Measurements from ENCODE around the gene PCNX3. TPM values are rescaled to one million over a fixed set of nuclear protein-coding genes. Genes with fewer than 3 reads are reported as not detected.

Gene PCNX3
- total RNA-seq, 1 experiment from 2014 or later: 50.4 TPM

DNA sequence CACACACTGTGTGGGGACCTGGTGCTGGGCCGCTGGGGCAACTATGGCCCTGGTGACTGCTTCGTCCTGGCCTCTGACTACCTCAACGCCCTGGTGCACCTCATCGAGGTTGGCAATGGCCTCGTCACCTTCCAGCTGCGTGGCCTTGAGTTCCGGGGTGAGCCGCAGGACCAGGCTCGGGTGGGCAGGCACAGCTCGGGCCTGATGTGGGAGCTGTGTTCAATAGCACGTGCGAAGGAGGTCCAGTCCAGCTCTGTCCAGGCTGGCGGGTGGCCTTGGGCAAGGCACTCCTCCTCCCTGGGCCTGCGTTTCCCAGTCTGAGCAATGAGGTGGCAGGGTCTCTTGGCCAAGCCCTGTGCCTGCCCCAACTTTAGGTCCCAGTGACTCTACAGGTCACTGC is 14.0 kb downstream of the PCNX3 start:
- ATAC-seq: no peak
- H3K4me3 ChIP-seq (replicated peaks in 1 of 2; ENCODE audit: low read depth in 1 of 2, low read length in 2 of 2): no peak overlapping the region
- TF ChIP-seq MAX (IDR thresholded peaks at IDR 0.05): no peak
- TF ChIP-seq TCF7L2 (IDR thresholded peaks at IDR 0.05; ENCODE audit: borderline replicate concordance, extremely low read depth, insufficient read depth, insufficient read length): no peak
- TF ChIP-seq EZH2phosphoT487 (IDR thresholded peaks at IDR 0.05; ENCODE audit: borderline replicate concordance): no peak
- no peak for TF ChIP-seq RAD21 (IDR thresholded peaks at IDR 0.05; ENCODE audit: low read depth)
- no peak for TF ChIP-seq JUND (IDR thresholded peaks at IDR 0.05)
- no peak for TF ChIP-seq REST (IDR thresholded peaks at IDR 0.05; ENCODE audit: low read depth)
- TF ChIP-seq SP1 (IDR thresholded peaks at IDR 0.05; ENCODE audit: low read depth): no peak
- no peak for TF ChIP-seq POLR2AphosphoS5 (IDR thresholded peaks at IDR 0.05; ENCODE audit: low read depth, low read length)
- TF ChIP-seq SRF (IDR thresholded peaks at IDR 0.05; ENCODE audit: low read depth): no peak
- TF ChIP-seq YY1 (IDR thresholded peaks at IDR 0.05; ENCODE audit: extremely low read depth, insufficient replicate concordance, low read depth, low read length): no peak
- TF ChIP-seq SIN3A (IDR thresholded peaks at IDR 0.05; ENCODE audit: low read depth): no peak
- no peak for TF ChIP-seq EGR1 (IDR thresholded peaks at IDR 0.05; ENCODE audit: low read depth)
- TF ChIP-seq FOSL1 (IDR thresholded peaks at IDR 0.05; ENCODE audit: low read depth): no peak
- TF ChIP-seq, protein P1, sequence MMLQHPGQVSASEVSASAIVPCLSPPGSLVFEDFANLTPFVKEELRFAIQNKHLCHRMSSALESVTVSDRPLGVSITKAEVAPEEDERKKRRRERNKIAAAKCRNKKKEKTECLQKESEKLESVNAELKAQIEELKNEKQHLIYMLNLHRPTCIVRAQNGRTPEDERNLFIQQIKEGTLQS (IDR thresholded peaks at IDR 0.05): no peak
- TF ChIP-seq POLR2A (IDR thresholded peaks at IDR 0.05; ENCODE audit: borderline replicate concordance, extremely low read depth, insufficient read depth, insufficient read length): no peak
- no peak for TF ChIP-seq ZNF274 (IDR thresholded peaks at IDR 0.05; ENCODE audit: low read depth, low read length)
- DNase-seq (ENCODE audit: low read depth, low spot score): no peak
- BruUV-seq (replicated peaks): no TSS peak
- H3K9ac ChIP-seq (ENCODE audit: low read length): no peak overlapping the region
- H3K79me2 ChIP-seq (ENCODE audit: insufficient read depth, low read length): no peaks in the 10 kb centered on the region
- no peaks in the 10 kb centered on the region for H3K9me3 ChIP-seq (ENCODE audit: control insufficient read depth in 1 of 2, insufficient read depth in 1 of 2, low read depth in 1 of 2, low read length in 2 of 2)
- CTCF ChIA-PET: no interaction called here
- no peak overlapping the region for H2AFZ ChIP-seq (ENCODE audit: low read depth, low read length, poor library complexity, severe bottlenecking)
- no peaks in the 10 kb centered on the region for H4K20me1 ChIP-seq (ENCODE audit: insufficient read depth)
- H3K27me3 ChIP-seq (ENCODE audit: insufficient read depth, low read length): no peaks in the 10 kb centered on the region
- RAD21 ChIA-PET (ENCODE audit: low non-redundant PET in 1 of 2, low total read pairs in 2 of 2, uncharacterized antibody in 2 of 2, unreplicated experiment in 2 of 2): interaction anchor here in 1 of 2 experiments (0.5 kb wide), 1 partner anchor 188 kb away, joined by 3 read pairs; no protein-coding TSS in a partner anchor
- intact Hi-C loops (cut with micrococcal nuclease): no loop called here
- H3K36me3 ChIP-seq (ENCODE audit: control insufficient read depth in 1 of 2, insufficient read depth in 2 of 2, low read length in 2 of 2): peaks cover 27 to 46% of the 10 kb centered on the region in 2 experiments; a peak in 3 of 4 replicates
- no peak overlapping the region for H3K27ac ChIP-seq (ENCODE audit: low read depth, low read length)
- no peaks in the 10 kb centered on the region for H3K4me1 ChIP-seq (ENCODE audit: control insufficient read depth in 1 of 2, insufficient read depth in 2 of 2, low read length in 2 of 2)
- H3K9me2 ChIP-seq (ENCODE audit: insufficient read depth): no peaks in the 10 kb centered on the region
- H3K4me2 ChIP-seq (ENCODE audit: low read length): no peak overlapping the region
- POLR2A ChIA-PET: interaction anchor here (1.0 kb wide), 1 partner anchor 8 kb away, joined by 3 read pairs; the partner anchor contains the start of gene SIPA1

Data from HCT116 (cell line).